Central memory CD8-positive, alpha-beta T cell (primary cell): ENCODE results near the gene LRGUK.
"Not testable (repeated sequence)": the region's sequence is repeated elsewhere in the genome, so short reads cannot be mapped to it uniquely, and the experiment has no call there.

Source experiments
- ATAC-seq: fragments of 150-1000 bp; cut with Tn5 transposase; replicated peaks from 2 replicates; pipeline ENCODE4 v1.10.0; 2022; ENCODE audit warnings: mild to moderate bottlenecking, moderate FRiP score, moderate number of reproducible peaks; ENCODE audit not compliant: poor library complexity, severe bottlenecking; ENCODE audit errors: extremely low read depth
- DNase-seq, 2 donors: peaks; one replicate each; pipeline ENCODE4 v3.0.0; 2021; ENCODE audit warnings: low spot score in 2 of 2
- H3K27ac Mint-ChIP-seq: one replicate; pipeline ENCODE4 v1.8.0; 2022; ENCODE audit warnings: low read depth, mild to moderate bottlenecking, moderate library complexity, mixed read lengths
- H3K27me3 Mint-ChIP-seq: one replicate; pipeline ENCODE4 v1.8.0; 2022; ENCODE audit warnings: mixed read lengths
- H3K36me3 Mint-ChIP-seq: one replicate; pipeline ENCODE4 v1.8.0; 2022; ENCODE audit warnings: mild to moderate bottlenecking, moderate library complexity, mixed read lengths; ENCODE audit not compliant: insufficient read depth
- H3K4me1 Mint-ChIP-seq: one replicate; pipeline ENCODE4 v1.8.0; 2022; ENCODE audit warnings: mixed read lengths
- H3K4me3 Mint-ChIP-seq: one replicate; pipeline ENCODE4 v1.8.0; 2022; ENCODE audit warnings: mild to moderate bottlenecking, moderate library complexity, mixed read lengths
- H3K9me3 Mint-ChIP-seq: one replicate; pipeline ENCODE4 v1.8.0; 2022; ENCODE audit warnings: mixed read lengths

The LRGUK gene

GRCh38 chr7:134197345-134197744 is 70.2 kb downstream of the LRGUK start:
- DNase-seq (no peak), ATAC-seq (no peak)
- peaks cover 3% of the 10 kb centered on the region for H3K27me3 Mint-ChIP-seq
- no peaks in the 10 kb centered on the region for H3K9me3 Mint-ChIP-seq
- no peaks in the 10 kb centered on the region for H3K36me3 Mint-ChIP-seq
- H3K27ac Mint-ChIP-seq, result no peak overlapping the region
- no peak overlapping the region for H3K4me3 Mint-ChIP-seq
- no peaks in the 10 kb centered on the region for H3K4me1 Mint-ChIP-seq

- no peak overlapping the region for H3K27ac Mint-ChIP-seq
- no peaks in the 10 kb centered on the region for H3K9me3 Mint-ChIP-seq
- peaks cover 1% of the 10 kb centered on the region for H3K36me3 Mint-ChIP-seq
- H3K27me3 Mint-ChIP-seq, result peaks cover 28% of the 10 kb centered on the region
- DNase-seq (no peak), ATAC-seq (no peak)
- no peaks in the 10 kb centered on the region for H3K4me1 Mint-ChIP-seq
- no peak overlapping the region for H3K4me3 Mint-ChIP-seq
Observed at GRCh38 chr7:134200970-134201369, 73.8 kb downstream of the LRGUK start.

- no peak for DNase-seq
- Mint-ChIP-seq H3K27ac (no peak overlapping the region), H3K4me3 (no peak overlapping the region), H3K4me1 (no peaks in the 10 kb centered on the region), H3K27me3 (peaks cover 28% of the 10 kb centered on the region), H3K9me3 (no peaks in the 10 kb centered on the region), H3K36me3 (peaks cover 1% of the 10 kb centered on the region)
- ATAC-seq, result no peak
Observed at GRCh38 chr7:134201569-134202261, 74.6 kb downstream of the LRGUK start.

- Mint-ChIP-seq H3K4me1 (no peaks in the 10 kb centered on the region), H3K4me3 (no peak overlapping the region), H3K27ac (no peak overlapping the region), H3K9me3 (no peaks in the 10 kb centered on the region), H3K36me3 (peaks cover 1% of the 10 kb centered on the region), H3K27me3 (peaks cover 28% of the 10 kb centered on the region)
- DNase-seq, result no peak
- ATAC-seq, result no peak
Observed at GRCh38 chr7:134203186-134203889, 76.2 kb downstream of the LRGUK start.

- Mint-ChIP-seq H3K9me3 (no peaks in the 10 kb centered on the region), H3K27me3 (peaks cover 51% of the 10 kb centered on the region), H3K4me1 (no peaks in the 10 kb centered on the region), H3K4me3 (no peak overlapping the region), H3K27ac (no peak overlapping the region), H3K36me3 (no peaks in the 10 kb centered on the region)
- no peak for ATAC-seq
- no peak for DNase-seq
Observed at GRCh38 chr7:134209322-134210015, 82.3 kb downstream of the LRGUK start.

- ATAC-seq, result no peak
- no peak overlapping the region for H3K4me3 Mint-ChIP-seq
- DNase-seq, result no peak
- no peaks in the 10 kb centered on the region for H3K9me3 Mint-ChIP-seq
- no peaks in the 10 kb centered on the region for H3K36me3 Mint-ChIP-seq
- H3K4me1 Mint-ChIP-seq, result no peaks in the 10 kb centered on the region
- no peak overlapping the region for H3K27ac Mint-ChIP-seq
- H3K27me3 Mint-ChIP-seq, result peaks cover 44% of the 10 kb centered on the region
Observed at GRCh38 chr7:134210227-134210626, 83.1 kb downstream of the LRGUK start.

GRCh38 chr7:134210976-134211663 is 84.0 kb downstream of the LRGUK start:
- no peaks in the 10 kb centered on the region for H3K36me3 Mint-ChIP-seq
- ATAC-seq (no peak), DNase-seq (no peak)
- H3K4me1 Mint-ChIP-seq, result no peaks in the 10 kb centered on the region
- peaks cover 44% of the 10 kb centered on the region for H3K27me3 Mint-ChIP-seq
- H3K27ac Mint-ChIP-seq, result no peak overlapping the region
- H3K9me3 Mint-ChIP-seq, result no peaks in the 10 kb centered on the region
- no peak overlapping the region for H3K4me3 Mint-ChIP-seq

GRCh38 chr7:134211817-134212216 is 84.7 kb downstream of the LRGUK start:
- Mint-ChIP-seq H3K9me3 (no peaks in the 10 kb centered on the region), H3K4me3 (no peak overlapping the region), H3K4me1 (no peaks in the 10 kb centered on the region), H3K27ac (no peak overlapping the region), H3K36me3 (no peaks in the 10 kb centered on the region), H3K27me3 (peaks cover 44% of the 10 kb centered on the region)
- DNase-seq (no peak), ATAC-seq (no peak)

GRCh38 chr7:134212576-134213546 is 85.7 kb downstream of the LRGUK start:
- DNase-seq (no peak), ATAC-seq (no peak)
- Mint-ChIP-seq H3K27ac (no peak overlapping the region), H3K36me3 (no peaks in the 10 kb centered on the region), H3K4me3 (no peak overlapping the region), H3K27me3 (peaks cover 44% of the 10 kb centered on the region), H3K9me3 (no peaks in the 10 kb centered on the region), H3K4me1 (no peaks in the 10 kb centered on the region)

- peaks cover 36% of the 10 kb centered on the region for H3K27me3 Mint-ChIP-seq
- DNase-seq (no peak), ATAC-seq (no peak)
- H3K27ac Mint-ChIP-seq, result no peak overlapping the region
- H3K9me3 Mint-ChIP-seq, result no peaks in the 10 kb centered on the region
- H3K4me3 Mint-ChIP-seq, result no peak overlapping the region
- no peaks in the 10 kb centered on the region for H3K36me3 Mint-ChIP-seq
- H3K4me1 Mint-ChIP-seq, result no peaks in the 10 kb centered on the region
Observed at GRCh38 chr7:134220236-134220635, 93.1 kb downstream of the LRGUK start.

GRCh38 chr7:134231296-134231695 is 104.2 kb downstream of the LRGUK start:
- not testable (repeated sequence) for ATAC-seq, H3K4me1 Mint-ChIP-seq, H3K4me3 Mint-ChIP-seq, H3K36me3 Mint-ChIP-seq, H3K27ac Mint-ChIP-seq, DNase-seq
- H3K9me3 Mint-ChIP-seq, result peaks cover 11% of the 10 kb centered on the region
- peaks cover 35% of the 10 kb centered on the region for H3K27me3 Mint-ChIP-seq

- no peak for DNase-seq
- no peaks in the 10 kb centered on the region for H3K4me1 Mint-ChIP-seq
- H3K4me3 Mint-ChIP-seq, result no peak overlapping the region
- no peak for ATAC-seq
- H3K9me3 Mint-ChIP-seq, result no peaks in the 10 kb centered on the region
- H3K27ac Mint-ChIP-seq, result no peak overlapping the region
- H3K36me3 Mint-ChIP-seq, result no peaks in the 10 kb centered on the region
- peaks cover 41% of the 10 kb centered on the region for H3K27me3 Mint-ChIP-seq
Observed at GRCh38 chr7:134234216-134234615, 107.1 kb downstream of the LRGUK start.
